ENCODE data around the gene KL.

DNA sequence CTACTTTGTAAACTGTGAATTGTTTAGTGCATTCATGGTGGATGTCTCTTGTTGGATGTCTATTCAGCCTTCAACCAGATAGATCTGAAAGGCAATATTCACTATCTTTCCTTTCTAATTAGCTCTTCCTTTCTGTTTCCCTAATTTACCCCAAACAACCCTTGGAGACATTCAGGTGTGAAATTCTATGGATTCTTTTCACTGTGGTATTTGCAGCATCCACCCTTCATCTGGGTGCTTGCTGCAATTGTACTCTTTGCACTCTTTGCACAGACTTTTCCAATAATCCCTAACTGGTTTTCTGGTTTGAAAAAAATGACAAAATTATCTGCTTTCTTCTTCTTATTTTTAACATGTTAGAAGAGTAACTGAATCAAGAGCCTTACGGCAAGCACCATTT is 56.5 kb downstream of the KL start:
- no peak for TF ChIP-seq EZH2 (IDR thresholded peaks at IDR 0.05; ENCODE audit: borderline replicate concordance, insufficient read depth, low read depth, low read length, poor library complexity, severe bottlenecking)
- no peak for TF ChIP-seq CTCF (IDR thresholded peaks at IDR 0.05)
